GM19372 (cell line): ENCODE results near the gene DLG2.
"Not testable (repeated sequence)": the region's sequence is repeated elsewhere in the genome, so short reads cannot be mapped to it uniquely, and the experiment has no call there.

ENCODE experiments used
- ATAC-seq: cut with Tn5 transposase; IDR thresholded peaks from one replicate; pipeline ENCODE4 v1.9.1; 2021; ENCODE audit warnings: mild to moderate bottlenecking, low read depth, moderate library complexity; ENCODE audit not compliant: unreplicated experiment

Gene DLG2

DNA sequence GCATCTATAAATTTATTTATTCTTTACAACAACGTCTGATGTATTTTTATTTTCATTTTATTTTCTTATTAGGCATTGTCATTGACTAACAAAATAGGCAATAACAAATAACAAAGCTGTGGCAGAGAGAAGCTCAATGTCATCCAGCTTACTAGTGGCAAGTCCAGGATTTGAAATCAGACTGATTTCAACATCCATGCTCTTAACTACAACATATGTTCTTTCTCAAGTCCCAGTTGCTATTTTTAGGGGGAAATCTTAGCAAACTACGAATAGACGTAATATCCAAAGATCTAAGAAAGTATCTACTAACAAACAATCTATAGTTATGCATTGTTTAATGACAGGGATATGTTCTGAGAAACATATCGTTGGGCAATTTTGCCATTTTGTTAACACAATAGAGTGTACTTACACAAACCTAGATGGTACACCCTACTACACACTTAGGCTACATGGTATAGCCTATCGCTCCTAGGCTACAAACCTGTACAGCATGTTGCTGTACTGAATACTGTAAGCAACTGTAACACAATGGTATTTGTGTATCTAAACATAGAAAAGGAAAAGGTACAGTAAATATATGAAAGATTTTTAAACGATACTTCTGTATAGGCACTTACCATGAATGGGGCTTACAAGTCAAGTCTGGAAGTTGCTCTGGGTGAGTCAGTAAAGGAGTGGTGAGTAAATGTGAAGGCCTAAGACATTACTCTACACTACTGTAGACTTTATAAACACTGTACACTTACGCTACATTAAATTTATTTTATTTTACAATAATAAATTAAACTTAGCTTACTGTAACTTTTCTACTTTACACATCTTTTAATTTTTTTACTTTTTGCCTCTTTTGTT, 151.3 kb downstream of the DLG2 start:
- no peak for ATAC-seq

DNA sequence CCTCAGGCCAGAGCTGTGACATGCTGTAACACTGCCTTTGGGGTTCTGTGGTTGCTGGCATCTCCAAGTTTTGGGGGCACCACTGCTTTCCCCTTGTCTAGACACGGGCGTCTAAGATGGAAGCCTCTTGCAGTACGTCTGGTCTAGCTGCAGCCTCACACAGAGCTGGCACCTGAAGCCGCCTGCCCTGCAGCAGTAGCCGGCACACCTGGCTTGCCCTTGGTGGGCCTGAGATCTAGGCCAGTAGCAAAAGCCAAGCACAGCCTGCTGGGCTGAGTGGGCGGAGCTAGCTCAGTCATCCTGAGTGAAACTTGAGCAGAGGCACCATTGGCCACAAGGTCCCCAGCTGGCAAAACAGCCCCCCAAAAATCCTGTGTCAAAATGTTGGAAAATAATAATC, 154.2 kb downstream of the DLG2 start:
- no peak for ATAC-seq

- no peak for ATAC-seq
Observed at GRCh38 chr11:85464283-85464682, 162.9 kb downstream of the DLG2 start.

DNA sequence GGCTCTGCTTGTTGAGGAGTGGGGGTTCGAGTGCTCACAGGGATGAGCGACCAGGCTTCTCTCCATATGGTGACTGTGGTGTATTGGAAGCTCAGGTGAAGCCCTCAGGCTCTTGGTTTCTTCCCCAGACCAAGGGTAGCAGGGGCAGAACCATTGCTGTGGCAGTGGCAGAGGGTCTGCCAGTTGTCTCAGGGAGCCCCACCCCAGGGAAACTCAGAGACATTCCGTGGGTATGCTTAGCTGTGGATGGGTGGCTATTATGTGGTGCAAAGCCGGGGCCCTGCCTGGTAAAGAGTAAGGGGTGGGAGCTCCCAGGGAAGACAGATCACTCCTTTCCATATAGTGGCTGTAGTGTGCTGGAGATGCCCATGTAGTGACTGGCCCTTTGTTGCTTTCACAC, 167.8 kb downstream of the DLG2 start:
- no peak for ATAC-seq

- ATAC-seq, result no peak
Observed at GRCh38 chr11:85444479-85444878, 182.7 kb downstream of the DLG2 start.

- ATAC-seq, result no peak
Observed at GRCh38 chr11:85440273-85440672, 186.9 kb downstream of the DLG2 start.

- ATAC-seq, result no peak
Observed at GRCh38 chr11:85438328-85438727, 188.8 kb downstream of the DLG2 start.

DNA sequence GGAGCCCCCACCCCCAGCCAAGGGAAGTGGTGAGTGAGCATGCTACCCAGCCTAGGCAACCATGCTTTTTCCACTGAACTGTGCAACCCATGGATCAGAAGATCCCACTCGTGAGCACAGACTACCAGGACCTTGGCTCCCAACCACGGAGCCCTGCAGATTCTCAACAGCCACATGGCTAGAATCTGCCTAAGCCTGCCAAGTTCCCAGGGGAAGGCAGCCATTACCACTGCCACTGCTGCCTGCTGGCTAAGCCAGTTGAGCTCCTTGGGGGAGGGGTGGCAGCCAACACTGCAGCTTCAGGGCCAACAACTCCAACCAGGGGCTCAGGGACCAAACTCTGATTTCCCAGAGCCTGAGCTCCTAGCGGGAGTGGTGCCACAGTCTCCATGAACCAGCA, 195.8 kb downstream of the DLG2 start:
- ATAC-seq, result no peak

GRCh38 chr11:85423794-85424193, 203.3 kb downstream of the DLG2 start:
- ATAC-seq, result no peak

GRCh38 chr11:85423316-85423715, 203.8 kb downstream of the DLG2 start:
- no peak for ATAC-seq

- ATAC-seq, result no peak
Observed at GRCh38 chr11:85414175-85414574, 213.0 kb downstream of the DLG2 start.

- ATAC-seq, result no peak
Observed at GRCh38 chr11:85407648-85408047, 219.5 kb downstream of the DLG2 start.

- ATAC-seq, result no peak
Observed at GRCh38 chr11:85406841-85407240, 220.3 kb downstream of the DLG2 start.

DNA sequence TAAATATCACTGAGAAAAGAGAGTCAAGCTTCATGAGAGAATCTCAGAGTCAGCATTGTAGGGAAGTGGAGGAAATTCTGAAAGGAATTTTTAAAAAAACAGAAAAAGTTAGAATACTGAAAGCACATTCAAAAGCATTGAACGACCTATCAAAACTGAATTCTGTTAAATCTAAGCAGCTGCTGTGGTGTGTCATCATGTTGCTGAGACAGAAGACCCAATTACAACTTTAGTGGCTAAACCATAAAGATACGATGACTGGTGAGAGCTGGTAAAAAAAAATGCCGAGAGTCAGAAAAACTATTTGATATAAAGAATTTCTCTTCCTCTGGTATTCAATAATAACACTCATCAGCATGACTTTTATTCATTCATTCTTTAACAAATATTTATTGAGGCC, 220.8 kb downstream of the DLG2 start:
- no peak for ATAC-seq

- not testable (repeated sequence) for ATAC-seq
Observed at GRCh38 chr11:85395515-85396055, 231.6 kb downstream of the DLG2 start.

- ATAC-seq, result no peak
Observed at GRCh38 chr11:85394283-85394682, 232.9 kb downstream of the DLG2 start.

- no peak for ATAC-seq
Observed at GRCh38 chr11:85391141-85391540, 236.0 kb downstream of the DLG2 start.

DNA sequence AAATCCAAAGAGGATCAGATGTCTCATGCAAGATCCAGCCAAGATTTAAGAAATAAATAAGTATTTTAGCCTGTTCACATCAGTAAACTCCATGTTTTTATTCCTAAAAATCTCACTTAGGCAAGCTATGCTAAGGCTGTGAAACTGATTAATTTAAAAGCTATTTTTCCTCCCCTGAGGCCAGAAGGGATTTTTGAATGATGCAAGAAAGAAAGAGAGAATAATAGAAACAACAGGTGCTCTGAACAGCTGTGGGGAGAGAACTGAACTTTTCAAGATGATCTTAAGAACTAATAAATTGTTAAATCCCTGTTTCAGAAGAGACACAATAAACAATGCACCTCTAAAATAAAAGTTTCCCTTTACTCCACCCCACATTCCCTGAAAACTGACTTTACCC, 241.6 kb downstream of the DLG2 start:
- ATAC-seq, result no peak

DNA sequence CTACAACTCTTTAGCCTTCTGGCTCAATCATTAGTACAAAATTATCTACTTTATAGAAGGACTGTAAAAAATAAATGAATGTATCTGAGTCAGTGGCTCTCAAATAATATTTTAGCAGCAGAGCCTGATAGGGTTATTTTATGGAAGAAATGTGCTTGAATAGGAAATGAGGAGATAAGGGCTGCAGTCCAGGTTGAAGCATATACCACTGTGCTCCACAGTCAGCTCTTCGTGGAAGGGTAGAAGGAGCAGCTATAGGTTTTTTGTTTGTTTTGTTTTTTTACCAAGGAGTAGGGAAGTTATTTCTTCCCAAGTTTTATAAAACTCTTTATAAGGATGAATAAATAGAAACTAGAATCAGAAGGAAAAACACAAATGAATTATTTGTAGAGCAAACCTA, 242.0 kb downstream of the DLG2 start:
- no peak for ATAC-seq

- no peak for ATAC-seq
Observed at GRCh38 chr11:85379066-85379465, 248.1 kb downstream of the DLG2 start.

DNA sequence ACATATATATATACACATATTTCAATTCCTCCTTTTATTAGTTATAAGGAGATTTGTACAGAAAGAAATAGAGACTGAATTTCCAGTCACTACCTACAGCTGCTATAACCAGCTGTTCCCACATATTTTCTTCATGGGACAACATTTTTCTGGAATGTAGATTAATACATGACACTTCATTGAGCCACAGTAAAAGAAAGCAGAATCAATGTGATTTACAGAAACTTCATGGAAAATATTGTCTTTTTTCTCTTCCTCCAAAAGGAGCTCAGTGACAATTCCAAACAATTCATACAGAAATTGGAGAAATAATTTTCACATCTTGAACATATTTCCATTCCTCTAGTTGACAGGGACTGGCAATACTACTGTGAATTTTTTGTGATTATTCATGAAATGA, 249.2 kb downstream of the DLG2 start:
- no peak for ATAC-seq

- ATAC-seq, result no peak
Observed at GRCh38 chr11:85359859-85360258, 267.3 kb downstream of the DLG2 start.
